DND-41 (cell line): Measurements from ENCODE around the gene SUPV3L1.
A peak's percentile ranks its signal among the peaks of the same experiment; 100 is the strongest.

Experiments
- EZH2 ChIP-seq: IDR thresholded peaks from 3 replicates; pipeline ENCODE4 v1.6.1; 2012; ENCODE audit warnings: borderline replicate concordance, low read depth, mild to moderate bottlenecking, moderate library complexity, low read length, inconsistent platforms; ENCODE audit not compliant: severe bottlenecking
- TF ChIP-seq, protein P1 (sequence below): IDR thresholded peaks from 2 replicates; pipeline ENCODE4 v1.5.1; 2012; ENCODE audit warnings: borderline replicate concordance, low read length, moderate library complexity, mild to moderate bottlenecking; ENCODE audit not compliant: poor library complexity, severe bottlenecking; ENCODE audit errors: extremely low read depth

DNA sequence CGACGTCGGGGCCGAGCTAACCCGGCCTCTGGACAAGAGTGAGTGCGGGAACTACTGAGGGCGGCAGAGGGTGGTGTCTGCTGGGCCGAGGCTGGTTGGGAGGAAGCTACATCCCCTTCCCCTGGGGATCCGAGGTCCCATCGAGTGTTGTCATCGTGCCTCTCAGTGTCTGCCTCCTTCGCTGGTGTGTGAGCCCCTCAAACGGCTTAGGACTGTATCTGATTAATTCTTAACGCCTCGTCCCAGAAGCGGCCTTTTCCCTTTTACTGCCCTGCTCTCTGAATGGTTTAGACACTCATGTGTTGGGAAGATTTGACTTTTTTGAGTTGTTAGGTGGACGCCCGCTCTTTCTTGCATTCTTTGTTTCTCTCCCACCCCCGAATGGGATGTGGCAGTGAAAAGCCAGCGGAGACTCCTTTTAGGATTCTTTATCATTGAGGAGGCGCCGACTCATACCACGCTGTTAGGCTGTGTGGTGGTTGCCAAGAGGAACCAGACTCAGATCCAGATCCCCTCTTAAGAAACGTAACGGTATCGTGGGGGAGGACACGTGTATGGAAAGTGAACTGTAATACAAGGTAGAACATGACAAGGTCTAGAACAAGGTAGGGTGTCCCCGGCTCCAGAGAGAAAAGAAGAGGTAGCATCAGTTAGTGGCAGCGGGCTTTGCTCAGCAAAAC is 631 bp downstream of the SUPV3L1 start:
- TF ChIP-seq, protein P1, sequence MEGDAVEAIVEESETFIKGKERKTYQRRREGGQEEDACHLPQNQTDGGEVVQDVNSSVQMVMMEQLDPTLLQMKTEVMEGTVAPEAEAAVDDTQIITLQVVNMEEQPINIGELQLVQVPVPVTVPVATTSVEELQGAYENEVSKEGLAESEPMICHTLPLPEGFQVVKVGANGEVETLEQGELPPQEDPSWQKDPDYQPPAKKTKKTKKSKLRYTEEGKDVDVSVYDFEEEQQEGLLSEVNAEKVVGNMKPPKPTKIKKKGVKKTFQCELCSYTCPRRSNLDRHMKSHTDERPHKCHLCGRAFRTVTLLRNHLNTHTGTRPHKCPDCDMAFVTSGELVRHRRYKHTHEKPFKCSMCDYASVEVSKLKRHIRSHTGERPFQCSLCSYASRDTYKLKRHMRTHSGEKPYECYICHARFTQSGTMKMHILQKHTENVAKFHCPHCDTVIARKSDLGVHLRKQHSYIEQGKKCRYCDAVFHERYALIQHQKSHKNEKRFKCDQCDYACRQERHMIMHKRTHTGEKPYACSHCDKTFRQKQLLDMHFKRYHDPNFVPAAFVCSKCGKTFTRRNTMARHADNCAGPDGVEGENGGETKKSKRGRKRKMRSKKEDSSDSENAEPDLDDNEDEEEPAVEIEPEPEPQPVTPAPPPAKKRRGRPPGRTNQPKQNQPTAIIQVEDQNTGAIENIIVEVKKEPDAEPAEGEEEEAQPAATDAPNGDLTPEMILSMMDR, result peak; percentile 30
- no peak for TF ChIP-seq EZH2
